NCI-H526 treated with DMSO at 0.1 percent for 48 hours (cell line): Measurements from ENCODE around the gene ZNF276.
A peak's percentile ranks its signal among the peaks of the same experiment; 100 is the strongest.
"Not testable (repeated sequence)": the region's sequence is repeated elsewhere in the genome, so short reads cannot be mapped to it uniquely, and the experiment has no call there.

Experiments used
- DNase-seq: peaks from one replicate; lab custom pipeline; 2025; lab: John Stamatoyannopoulos, UW

Gene ZNF276

GRCh38 chr16:89720813-89721545 is at the start of gene ZNF276, which contains the start of gene VPS9D1:
Gene ZNF276 (plus strand): TSS chr16:89721537. CDS start chr16:89721641, 104 bp downstream.
Gene VPS9D1 (minus strand): TSS chr16:89720898. CDS start chr16:89720861, 37 bp downstream.
- peak; percentile 58 for DNase-seq

GRCh38 chr16:89671565-89671964 is 49.8 kb upstream of the ZNF276 start:
- DNase-seq = not testable (repeated sequence)

- no peak for DNase-seq
These were observed 49.0 kb upstream of the ZNF276 start for GRCh38 chr16:89672177-89672941.

GRCh38 chr16:89678258-89678657 is 43.1 kb upstream of the ZNF276 start:
- DNase-seq = no peak

- no peak for DNase-seq
These were observed 35.4 kb upstream of the ZNF276 start for GRCh38 chr16:89685916-89686315.

- peak; percentile 72 for DNase-seq
These were observed 34.7 kb upstream of the ZNF276 start, which contains the start of gene CDK10 for GRCh38 chr16:89686520-89687091. Gene CDK10 (plus strand): TSS chr16:89686689. CDS start chr16:89686711, 22 bp downstream.

- DNase-seq = peak; percentile 8
These were observed 34.0 kb upstream of the ZNF276 start for GRCh38 chr16:89687092-89687940.

- no peak for DNase-seq
These were observed 32.9 kb upstream of the ZNF276 start for GRCh38 chr16:89688395-89688794.

- DNase-seq = no peak
These were observed 32.2 kb upstream of the ZNF276 start for GRCh38 chr16:89689142-89689541.

GRCh38 chr16:89689621-89690020 is 31.7 kb upstream of the ZNF276 start:
- not testable (repeated sequence) for DNase-seq

GRCh38 chr16:89690392-89690901 is 30.9 kb upstream of the ZNF276 start:
- no peak for DNase-seq

GRCh38 chr16:89691231-89691985 is 29.9 kb upstream of the ZNF276 start:
- DNase-seq = no peak

GRCh38 chr16:89691986-89692569 is 29.3 kb upstream of the ZNF276 start:
- DNase-seq = no peak

- DNase-seq = no peak
These were observed 28.0 kb upstream of the ZNF276 start for GRCh38 chr16:89693289-89693731.

- no peak for DNase-seq
These were observed 27.2 kb upstream of the ZNF276 start for GRCh38 chr16:89693931-89694783.

- not testable (repeated sequence) for DNase-seq
These were observed 26.6 kb upstream of the ZNF276 start for GRCh38 chr16:89694784-89695085.

GRCh38 chr16:89695086-89695874 is 26.1 kb upstream of the ZNF276 start:
- DNase-seq = no peak

GRCh38 chr16:89695875-89696669 is 25.3 kb upstream of the ZNF276 start:
- no peak for DNase-seq
